HepG2 (cell line): Measurements from ENCODE around the gene ARGLU1. TPM values are rescaled to one million over a fixed set of nuclear protein-coding genes. Genes with fewer than 3 reads are reported as not detected.

Source experiments
- BRCA1 ChIP-seq: sonication (generic); formaldehyde crosslinking; IDR thresholded peaks from 2 replicates; pipeline ENCODE4 v1.4.0; 2020; ENCODE audit warnings: missing genetic modification reagents
- ELF1 ChIP-seq: sonication (generic); formaldehyde crosslinking; IDR thresholded peaks from 2 replicates; pipeline ENCODE4 v1.4.0; 2020; ENCODE audit warnings: missing genetic modification reagents
- FOXC1 ChIP-seq: sonication (generic); formaldehyde crosslinking; IDR thresholded peaks from 2 replicates; pipeline ENCODE4 v1.8.0; 2022; ENCODE audit warnings: mild to moderate bottlenecking, missing genetic modification reagents, borderline replicate concordance
- FOXJ3 ChIP-seq: sonication (generic); formaldehyde crosslinking; IDR thresholded peaks from 2 replicates; pipeline ENCODE4 v1.4.0; 2020; ENCODE audit warnings: missing genetic modification reagents, mild to moderate bottlenecking, borderline replicate concordance
- MAF1 ChIP-seq: sonication (generic); formaldehyde crosslinking; IDR thresholded peaks from 2 replicates; pipeline ENCODE4 v1.5.0; 2020; ENCODE audit warnings: missing genetic modification reagents, borderline replicate concordance
- MAFF ChIP-seq: IDR thresholded peaks from 2 replicates; pipeline ENCODE4 v1.6.1; 2011; ENCODE audit warnings: low read depth, low read length, improper control_type of control experiment
- MTA3 ChIP-seq: sonication (generic); formaldehyde crosslinking; IDR thresholded peaks from 2 replicates; pipeline ENCODE4 v1.4.0; 2020; ENCODE audit warnings: missing genetic modification reagents
- POLR2AphosphoS5 ChIP-seq: IDR thresholded peaks from 2 replicates; pipeline ENCODE4 v1.6.1; 2012; ENCODE audit warnings: low read depth, low read length
- SRY ChIP-seq: sonication (generic); formaldehyde crosslinking; IDR thresholded peaks from 2 replicates; pipeline ENCODE4 v1.8.0; 2022; ENCODE audit warnings: mild to moderate bottlenecking, missing genetic modification reagents
- ZBTB21 ChIP-seq: sonication (generic); formaldehyde crosslinking; IDR thresholded peaks from 2 replicates; pipeline ENCODE4 v1.4.0; 2020; ENCODE audit warnings: missing genetic modification reagents
- ZNF143 ChIP-seq: sonication (generic); formaldehyde crosslinking; IDR thresholded peaks from 2 replicates; pipeline ENCODE4 v1.4.0; 2020; ENCODE audit warnings: missing genetic modification reagents
- ZNF260 ChIP-seq: sonication (generic); formaldehyde crosslinking; IDR thresholded peaks from 2 replicates; pipeline ENCODE4 v1.4.0; 2020; ENCODE audit warnings: missing genetic modification reagents, low read depth, mild to moderate bottlenecking, borderline replicate concordance
- ZNF263 ChIP-seq: sonication (generic); formaldehyde crosslinking; IDR thresholded peaks from 2 replicates; pipeline ENCODE4 v1.4.0; 2020; ENCODE audit warnings: missing genetic modification reagents
- ZNF317 ChIP-seq: sonication (generic); formaldehyde crosslinking; IDR thresholded peaks from 2 replicates; pipeline ENCODE4 v1.5.0; 2020; ENCODE audit warnings: mild to moderate bottlenecking, missing genetic modification reagents
- ZNF451 ChIP-seq: sonication (generic); formaldehyde crosslinking; IDR thresholded peaks from 2 replicates; pipeline ENCODE4 v1.5.0; 2020; ENCODE audit warnings: mild to moderate bottlenecking, missing genetic modification reagents
- ZNF547 ChIP-seq: sonication (generic); formaldehyde crosslinking; IDR thresholded peaks from 2 replicates; pipeline ENCODE4 v1.5.1; 2020; ENCODE audit warnings: mild to moderate bottlenecking, missing genetic modification reagents
- ZNF577 ChIP-seq: sonication (generic); formaldehyde crosslinking; IDR thresholded peaks from 2 replicates; pipeline ENCODE4 v1.4.0; 2020; ENCODE audit warnings: mild to moderate bottlenecking, low read depth, missing genetic modification reagents, borderline replicate concordance
- ZNF777 ChIP-seq: sonication (generic); formaldehyde crosslinking; IDR thresholded peaks from 2 replicates; pipeline ENCODE4 v1.4.0; 2020; ENCODE audit warnings: missing genetic modification reagents
- polyA plus RNA-seq, 8 experiments: library from polyadenylated mRNA; depleted of rRNA in 3 of 8; stranded (reverse) in 7 of 8; unstranded in 1 of 8; fragments of >200 nt; fragmentation: Illumina TruSeq in 4 of 8; extraction: Trizol in 4 of 8; gene quantifications; 2 replicates each; pipeline versions ENCODE4 v1.2.1 to v1.2.3, GENCODE V29; 2011 to 2016; ENCODE audit warnings: low read depth in 4 of 8, missing spikeins in 1 of 8, mixed read lengths in 1 of 8; ENCODE audit not compliant: insufficient read depth in 1 of 8
- total RNA-seq, 5 experiments: library from RNA; depleted of rRNA; stranded (reverse); fragments of >200 nt; fragmentation: Illumina TruSeq; extraction: Trizol; gene quantifications; 2 replicates each; pipeline ENCODE4 v1.2.3, GENCODE V29; 2016; ENCODE audit warnings: low read depth in 1 of 5
- TF ChIP-seq, protein P1 (sequence below): sonication (generic); formaldehyde crosslinking; IDR thresholded peaks from 2 replicates; pipeline ENCODE4 v1.8.0; 2022; ENCODE audit warnings: mild to moderate bottlenecking, missing genetic modification reagents, moderate library complexity
- TF ChIP-seq, protein P2 (sequence below): sonication (generic); formaldehyde crosslinking; IDR thresholded peaks from 2 replicates; pipeline ENCODE4 v1.4.0; 2020; ENCODE audit warnings: missing genetic modification reagents
- TF ChIP-seq, protein P3 (sequence below): sonication (generic); formaldehyde crosslinking; IDR thresholded peaks from 2 replicates; pipeline ENCODE4 v1.4.0; 2020; ENCODE audit warnings: missing genetic modification reagents, low read depth, mild to moderate bottlenecking, borderline replicate concordance

ARGLU1 gene
- total and polyA plus RNA-seq, 2 of the 13 experiments (the other 11 are each of a cell fraction or from before 2014, with no cell fraction given), result 47.1 to 70.6 TPM

DNA sequence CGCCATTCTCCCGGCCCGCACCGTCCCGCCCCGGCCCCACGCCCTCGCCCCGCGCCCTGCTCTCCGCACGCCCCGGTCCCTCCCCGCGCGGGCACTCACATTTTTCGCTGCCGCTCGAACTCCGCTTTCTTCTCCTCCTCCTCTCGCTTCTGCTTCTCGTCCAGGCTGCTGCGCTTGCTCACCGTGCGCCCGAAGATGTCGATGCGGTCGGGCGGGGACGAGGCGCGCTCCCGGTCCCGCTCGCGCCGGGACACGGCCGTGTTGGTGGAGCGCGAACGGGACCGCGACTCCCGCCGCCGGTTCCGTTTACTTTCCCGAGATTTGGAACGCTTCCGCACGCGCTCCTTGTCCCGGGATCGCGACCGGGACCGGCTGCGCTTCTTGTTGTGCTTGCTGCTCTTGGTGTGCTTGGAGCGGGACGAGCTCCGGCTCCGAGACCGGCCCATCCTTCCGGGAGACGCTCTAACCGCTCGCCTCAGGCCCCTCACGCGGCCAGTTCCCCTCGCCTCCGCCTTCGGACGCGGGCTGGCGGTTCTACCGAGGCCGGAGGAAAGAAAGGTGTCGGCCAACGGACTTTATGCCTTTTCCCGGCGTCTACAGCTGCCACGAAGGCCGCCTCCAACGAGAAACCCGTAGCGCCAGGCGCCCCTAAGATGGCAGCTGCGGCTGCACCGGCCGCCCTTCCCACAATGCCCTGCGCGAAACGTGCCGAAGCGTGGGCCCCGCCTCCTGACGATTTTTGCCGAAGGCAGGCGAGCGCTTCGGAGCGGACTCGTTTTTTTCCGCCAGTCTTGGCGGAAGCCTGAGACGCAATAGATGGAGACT lies at the start of gene ARGLU1 (continued):
- no peak for TF ChIP-seq BRCA1
- TF ChIP-seq ZNF777 (CRISPR knock-in tag), result peak; percentile 61; the same call in 1 of the 2 replicates
- TF ChIP-seq ZNF317 (CRISPR knock-in tag), result 0 out of 2 replicates have a peak, but pooled peaks have one; percentile 25
- no peak for TF ChIP-seq ZNF577 (CRISPR knock-in tag)
- TF ChIP-seq ZNF451 (CRISPR knock-in tag), result peak; percentile 84
- peak; percentile 86 for TF ChIP-seq SRY (CRISPR knock-in tag)
- TF ChIP-seq, protein P1, sequence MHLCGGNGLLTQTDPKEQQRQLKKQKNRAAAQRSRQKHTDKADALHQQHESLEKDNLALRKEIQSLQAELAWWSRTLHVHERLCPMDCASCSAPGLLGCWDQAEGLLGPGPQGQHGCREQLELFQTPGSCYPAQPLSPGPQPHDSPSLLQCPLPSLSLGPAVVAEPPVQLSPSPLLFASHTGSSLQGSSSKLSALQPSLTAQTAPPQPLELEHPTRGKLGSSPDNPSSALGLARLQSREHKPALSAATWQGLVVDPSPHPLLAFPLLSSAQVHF (CRISPR knock-in tag), result peak; percentile 42; the same call in 1 of the 2 replicates
- TF ChIP-seq ZBTB21 (CRISPR knock-in tag), result no peak
- TF ChIP-seq POLR2AphosphoS5, result peak; percentile 97
- peak; percentile 91 for TF ChIP-seq ZNF143 (CRISPR knock-in tag)
- TF ChIP-seq ZNF260 (CRISPR knock-in tag), result no peak
- 0 out of 2 replicates have a peak, but pooled peaks have one; percentile 54 for TF ChIP-seq MAF1
- no peak for TF ChIP-seq FOXJ3 (CRISPR knock-in tag)
- TF ChIP-seq ZNF547 (CRISPR knock-in tag), result peak; percentile 88; the same call in 1 of the 2 replicates
- 0 out of 2 replicates have a peak, but pooled peaks have one; percentile 17 for TF ChIP-seq ELF1 (CRISPR knock-in tag)
- TF ChIP-seq, protein P2, sequence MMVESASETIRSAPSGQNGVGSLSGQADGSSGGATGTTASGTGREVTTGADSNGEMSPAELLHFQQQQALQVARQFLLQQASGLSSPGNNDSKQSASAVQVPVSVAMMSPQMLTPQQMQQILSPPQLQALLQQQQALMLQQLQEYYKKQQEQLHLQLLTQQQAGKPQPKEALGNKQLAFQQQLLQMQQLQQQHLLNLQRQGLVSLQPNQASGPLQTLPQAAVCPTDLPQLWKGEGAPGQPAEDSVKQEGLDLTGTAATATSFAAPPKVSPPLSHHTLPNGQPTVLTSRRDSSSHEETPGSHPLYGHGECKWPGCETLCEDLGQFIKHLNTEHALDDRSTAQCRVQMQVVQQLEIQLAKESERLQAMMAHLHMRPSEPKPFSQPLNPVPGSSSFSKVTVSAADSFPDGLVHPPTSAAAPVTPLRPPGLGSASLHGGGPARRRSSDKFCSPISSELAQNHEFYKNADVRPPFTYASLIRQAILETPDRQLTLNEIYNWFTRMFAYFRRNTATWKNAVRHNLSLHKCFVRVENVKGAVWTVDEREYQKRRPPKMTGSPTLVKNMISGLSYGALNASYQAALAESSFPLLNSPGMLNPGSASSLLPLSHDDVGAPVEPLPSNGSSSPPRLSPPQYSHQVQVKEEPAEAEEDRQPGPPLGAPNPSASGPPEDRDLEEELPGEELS, result no peak
- TF ChIP-seq MAFF, result no peak
- TF ChIP-seq MTA3, result no peak
- TF ChIP-seq, protein P3, sequence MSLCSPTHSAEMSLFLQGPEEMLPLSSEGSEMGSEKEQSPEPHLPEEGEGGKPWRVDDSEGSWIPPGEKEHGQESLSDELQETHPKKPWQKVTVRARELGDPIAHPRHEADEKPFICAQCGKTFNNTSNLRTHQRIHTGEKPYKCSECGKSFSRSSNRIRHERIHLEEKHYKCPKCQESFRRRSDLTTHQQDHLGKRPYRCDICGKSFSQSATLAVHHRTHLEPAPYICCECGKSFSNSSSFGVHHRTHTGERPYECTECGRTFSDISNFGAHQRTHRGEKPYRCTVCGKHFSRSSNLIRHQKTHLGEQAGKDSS, result peak; percentile 22; the same call in 1 of the 2 replicates
- TF ChIP-seq ZNF263 (CRISPR knock-in tag), result 0 out of 2 replicates have a peak, but pooled peaks have one; percentile 13
- 0 out of 2 replicates have a peak, but pooled peaks have one; percentile 22 for TF ChIP-seq FOXC1 (CRISPR knock-in tag)
